NCI-H2196 treated with DMSO at 0.1 percent for 48 hours (cell line): ENCODE measurements around the gene NDUFS1.
A peak's percentile ranks its signal among the peaks of the same experiment; 100 is the strongest.
"Not testable (repeated sequence)": the region's sequence is repeated elsewhere in the genome, so short reads cannot be mapped to it uniquely, and the experiment has no call there.

ENCODE experiments used
- DNase-seq: peaks from one replicate; lab custom pipeline; 2025; ENCODE audit not compliant: unreplicated experiment; lab: John Stamatoyannopoulos, UW

Gene NDUFS1

GRCh38 chr2:206105541-206105940 is 53.7 kb downstream of the NDUFS1 start:
- no peak for DNase-seq

DNA sequence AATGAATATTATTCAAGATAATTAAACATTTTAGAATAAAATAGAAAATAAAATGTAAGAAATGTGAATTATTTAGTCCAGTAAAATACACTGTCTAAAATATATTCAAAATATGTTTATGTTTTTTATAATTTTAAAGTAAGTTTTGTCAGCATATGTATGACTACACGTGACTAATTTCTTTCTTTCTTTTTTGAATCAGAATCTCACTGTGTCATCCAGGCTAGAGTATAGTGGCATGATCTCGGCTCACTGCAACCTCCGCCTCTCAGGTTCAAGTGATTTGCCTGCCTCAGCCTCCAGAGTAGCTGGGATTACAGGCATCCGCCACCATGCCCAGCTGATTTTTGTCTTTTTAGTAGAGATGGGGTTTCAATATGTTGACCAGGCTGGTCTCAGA is 54.2 kb downstream of the NDUFS1 start:
- DNase-seq: no peak

DNA sequence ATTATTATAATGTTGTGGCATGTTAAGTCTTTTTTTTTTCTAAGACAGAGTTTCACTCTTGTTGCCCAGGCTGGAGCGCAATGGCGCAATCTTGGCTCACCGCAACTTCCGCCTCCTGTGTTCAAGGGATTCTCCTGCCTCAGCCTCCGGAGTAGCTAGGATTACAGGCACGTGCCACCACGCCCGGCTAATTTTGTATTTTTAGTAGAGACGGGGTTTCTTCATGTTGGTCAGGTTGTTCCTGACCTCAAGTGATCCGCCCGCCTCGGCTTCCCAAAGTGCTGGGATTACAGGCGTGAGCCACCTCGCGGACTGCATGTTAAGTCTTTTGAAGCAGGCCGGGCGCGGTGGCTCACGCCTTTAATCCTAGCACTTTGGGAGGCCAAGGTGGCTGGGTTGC is 60.4 kb downstream of the NDUFS1 start:
- DNase-seq: not testable (repeated sequence)

DNA sequence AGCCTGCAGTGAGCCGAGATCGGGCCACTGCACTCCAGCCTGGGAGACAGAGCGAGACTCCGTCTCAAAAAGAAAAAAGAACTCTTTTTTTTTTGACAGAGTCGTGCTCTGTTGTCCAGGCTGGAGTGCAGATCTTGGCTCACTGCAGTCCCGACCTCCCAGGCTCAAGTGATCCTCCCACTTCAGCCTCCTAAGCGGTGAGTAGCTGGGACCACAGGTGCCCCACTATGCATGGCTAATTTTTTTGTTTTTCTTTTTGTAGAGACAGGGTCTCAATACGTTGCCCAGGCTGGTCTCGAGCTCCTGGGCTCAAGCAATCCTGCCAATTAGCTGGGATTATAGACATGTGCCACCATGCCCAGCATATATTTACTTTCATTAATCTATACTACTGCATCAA is 60.8 kb downstream of the NDUFS1 start:
- DNase-seq: no peak

- DNase-seq: no peak
Observed at GRCh38 chr2:206096876-206097275, 62.4 kb downstream of the NDUFS1 start.

- no peak for DNase-seq
Observed at GRCh38 chr2:206095536-206096332, 63.5 kb downstream of the NDUFS1 start.

GRCh38 chr2:206092297-206092696 is 66.9 kb downstream of the NDUFS1 start:
- no peak for DNase-seq

GRCh38 chr2:206088248-206088647 is 71.0 kb downstream of the NDUFS1 start:
- DNase-seq: no peak

DNA sequence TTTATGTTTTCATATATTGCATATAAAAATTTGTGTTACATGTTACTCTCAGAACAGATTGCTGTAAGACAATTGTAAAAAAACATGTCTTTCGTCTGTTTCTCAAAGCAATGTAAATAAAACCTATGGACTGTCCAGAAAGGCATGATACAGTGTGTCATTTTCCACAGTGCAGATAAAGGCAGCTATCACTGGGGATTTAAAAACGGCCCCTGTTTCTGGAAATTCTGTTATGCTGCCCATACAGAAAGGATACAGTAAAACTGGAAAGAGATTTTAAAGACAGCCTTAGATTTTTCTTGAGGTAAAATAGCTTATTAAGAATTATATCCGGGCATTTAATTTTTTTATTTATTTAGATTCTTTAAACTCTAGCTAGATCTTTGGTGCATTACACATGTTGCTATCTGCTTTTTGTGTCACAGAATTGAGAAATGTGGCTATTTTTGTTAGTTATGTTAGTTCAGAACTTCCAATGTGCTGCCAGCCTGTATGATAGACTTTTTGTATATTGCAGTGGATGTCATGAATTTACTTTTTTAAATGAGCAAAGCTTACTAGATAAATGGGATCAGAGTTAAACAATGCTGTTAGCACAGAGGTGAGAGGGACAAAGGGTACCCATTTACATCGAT is 72.4 kb downstream of the NDUFS1 start:
- no peak for DNase-seq

- peak; percentile 60 for DNase-seq
Observed at GRCh38 chr2:206085742-206086445, 73.3 kb downstream of the NDUFS1 start, which contains the start of gene INO80D. INO80D (minus strand) TSS chr2:206086174; CDS start chr2:206063016, 23,158 bp downstream.

DNA sequence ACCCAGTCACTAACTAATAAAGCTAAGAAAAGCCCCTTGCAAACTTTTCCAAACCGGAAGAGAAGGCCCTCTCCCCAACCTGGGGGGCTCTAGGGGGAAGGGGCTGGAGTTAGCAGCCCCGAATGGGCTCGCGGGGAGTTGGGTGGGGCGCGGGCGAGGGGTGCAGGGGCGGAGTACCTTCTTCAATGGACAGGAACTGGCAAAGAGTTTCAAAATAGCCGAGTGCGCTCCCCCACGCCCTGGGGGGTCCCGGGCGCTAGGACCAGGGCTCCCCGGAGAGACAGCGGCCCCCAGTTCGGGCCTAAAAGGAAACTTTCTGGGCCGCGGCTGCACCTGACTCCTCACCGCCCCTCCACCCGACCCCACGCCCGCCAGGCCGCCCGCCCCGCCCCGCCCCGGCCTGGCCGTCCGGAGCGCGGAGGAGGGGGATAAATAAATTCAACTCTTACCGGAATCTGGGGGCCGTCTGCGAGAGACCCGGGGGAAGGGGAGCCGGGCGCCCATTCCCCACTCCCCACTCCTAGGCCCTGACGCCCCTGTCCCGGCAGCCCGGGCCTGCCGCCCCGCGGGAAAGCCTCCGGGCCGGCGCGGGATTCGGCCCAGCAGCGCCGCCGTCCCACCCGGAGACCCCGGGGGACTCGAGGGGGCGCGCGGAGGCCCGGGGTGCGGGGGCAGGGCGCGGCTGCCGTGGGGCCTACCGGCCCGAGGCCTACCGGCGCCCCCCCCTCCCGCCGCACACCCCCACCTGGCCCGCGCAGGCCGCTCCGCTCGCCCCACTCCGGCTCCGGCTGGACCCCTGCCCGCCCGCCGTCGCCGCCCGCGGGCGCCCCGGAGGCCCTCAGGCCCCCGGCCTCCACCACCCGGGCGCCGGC is 74.1 kb downstream of the NDUFS1 start:
- no peak for DNase-seq

DNA sequence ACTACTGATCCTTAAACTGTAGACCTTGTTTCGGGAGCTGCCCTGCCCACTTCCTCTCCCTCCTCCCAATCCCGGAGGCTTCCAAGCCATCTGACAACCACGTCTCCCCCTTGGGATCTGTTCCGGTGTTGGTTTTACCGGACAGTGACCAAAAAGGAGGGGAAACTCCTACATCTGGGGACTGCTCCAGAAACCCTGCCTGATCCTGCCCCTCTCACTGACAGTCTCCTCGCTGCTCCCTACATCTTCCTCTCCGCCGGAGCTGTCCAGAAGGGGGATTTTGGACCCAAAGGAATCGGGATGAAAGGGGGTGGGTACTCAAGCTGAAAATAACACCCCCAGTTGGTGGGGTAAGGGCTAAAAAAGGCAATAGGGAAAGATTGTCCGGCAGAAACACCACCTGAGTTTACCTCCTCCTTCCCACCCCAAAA is 74.8 kb downstream of the NDUFS1 start:
- DNase-seq: peak; percentile 29

GRCh38 chr2:206083602-206084438 is 75.4 kb downstream of the NDUFS1 start:
- DNase-seq: no peak

DNA sequence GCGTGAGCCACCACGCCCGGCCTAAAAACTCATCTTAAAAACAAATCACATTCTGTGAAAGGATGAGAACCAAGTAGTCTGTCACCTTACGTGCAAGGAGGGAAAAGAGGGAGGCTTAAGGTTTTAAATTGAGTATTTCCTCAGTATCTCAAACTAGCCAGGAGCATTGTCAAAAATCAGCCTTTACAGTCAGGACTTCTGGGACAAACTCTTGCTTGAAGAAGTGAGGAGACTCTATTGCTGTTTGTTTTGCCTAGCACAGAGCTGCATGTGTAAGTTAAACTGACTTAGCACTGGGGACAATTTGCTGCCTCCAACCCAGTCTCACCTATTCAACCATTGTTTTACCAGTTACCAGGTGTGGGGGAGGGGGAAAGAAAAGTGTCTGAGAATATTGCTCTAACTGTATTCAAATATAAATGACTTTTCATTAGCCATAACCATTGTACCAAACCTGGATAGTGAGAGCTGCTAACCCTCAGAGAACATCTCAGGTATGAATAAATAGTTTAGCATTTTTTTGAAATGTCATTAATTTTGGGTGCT is 76.9 kb downstream of the NDUFS1 start:
- no peak for DNase-seq

DNA sequence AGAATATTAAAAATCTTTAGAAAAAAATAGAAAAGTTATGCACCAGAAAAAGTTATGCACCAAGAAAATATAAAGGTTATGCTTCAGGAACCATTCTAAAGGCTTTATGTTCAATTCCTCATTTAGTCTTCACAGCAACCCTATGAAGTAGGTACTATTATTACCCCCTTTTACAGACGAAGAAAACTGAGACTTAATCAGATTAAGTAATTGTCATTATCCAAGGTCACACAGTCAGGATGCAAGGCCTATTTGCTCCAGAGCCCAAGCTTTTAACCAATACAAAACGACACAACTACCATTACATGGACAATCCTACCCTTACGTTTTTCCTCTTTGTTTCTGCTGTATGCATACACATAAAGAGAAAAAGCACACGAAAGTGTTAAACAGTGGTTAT is 78.3 kb downstream of the NDUFS1 start:
- no peak for DNase-seq

DNA sequence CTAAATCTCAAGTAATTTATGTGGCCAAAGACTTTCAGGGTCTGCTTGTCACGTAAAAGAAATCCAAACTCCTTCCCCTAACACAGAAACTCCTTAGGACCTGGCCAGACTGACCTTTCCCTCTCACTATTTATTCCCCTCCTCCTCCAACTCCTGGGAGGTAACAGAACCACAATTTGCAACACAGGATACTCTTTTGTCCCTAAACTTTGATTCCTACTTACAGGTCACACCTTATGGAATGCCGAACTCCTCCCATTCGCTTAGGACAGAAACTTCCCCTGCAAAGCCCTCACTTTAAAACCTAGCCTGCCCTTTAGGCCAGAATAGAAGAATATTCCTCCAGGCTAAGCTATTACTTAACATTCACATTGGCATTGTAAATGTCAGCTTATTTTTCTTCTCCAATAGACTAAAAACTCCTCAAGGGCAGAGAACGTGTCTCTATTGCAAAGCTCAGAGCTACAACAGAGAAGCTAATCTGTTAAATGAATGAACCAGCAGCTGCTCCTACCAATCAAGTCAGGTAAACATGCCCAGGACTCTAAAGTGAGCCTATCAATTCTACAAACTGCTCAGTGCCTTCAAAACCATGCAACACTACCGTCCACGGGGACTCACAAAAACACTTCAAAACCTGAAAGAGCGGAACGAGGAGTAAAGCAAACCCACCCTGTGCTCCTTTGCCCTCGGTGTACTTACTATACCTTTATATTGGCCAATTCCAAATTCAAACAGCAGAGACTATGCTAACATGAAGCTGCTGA is 79.4 kb downstream of the NDUFS1 start:
- no peak for DNase-seq

GRCh38 chr2:206077879-206078278 is 81.4 kb downstream of the NDUFS1 start:
- DNase-seq: not testable (repeated sequence)

GRCh38 chr2:206075113-206075512 is 84.1 kb downstream of the NDUFS1 start:
- DNase-seq: no peak

- no peak for DNase-seq
Observed at GRCh38 chr2:206071807-206072206, 87.4 kb downstream of the NDUFS1 start.
